M059J (cell line): ENCODE results near the gene FREM1. TPM values are rescaled to one million over a fixed set of nuclear protein-coding genes. Genes with fewer than 3 reads are reported as not detected.

ENCODE experiments used
- DNase-seq: peaks from one replicate; pipeline ENCODE4 v3.0.0-alpha.2; 2012; ENCODE audit warnings: low read depth
- total RNA-seq: library from RNA; depleted of rRNA; stranded (reverse); fragments of >200 nt; shearing (Covaris generic); gene quantifications from 2 replicates; pipeline ENCODE4 v1.2.3, GENCODE V29; 2014; rRNA removed

FREM1 gene
- total RNA-seq, 1 experiment from 2014 or later: 0.02 TPM

GRCh38 chr9:14706530-14707140 is 203.6 kb downstream of the FREM1 start:
- DNase-seq: no peak

- DNase-seq: no peak
Observed at GRCh38 chr9:14705079-14705478, 205.1 kb downstream of the FREM1 start.

- no peak for DNase-seq
Observed at GRCh38 chr9:14704281-14704680, 205.9 kb downstream of the FREM1 start.

- DNase-seq: no peak
Observed at GRCh38 chr9:14702200-14702720, 208.0 kb downstream of the FREM1 start.

GRCh38 chr9:14693251-14693861 is 216.9 kb downstream of the FREM1 start, which contains the start of gene ZDHHC21:
Gene ZDHHC21, minus strand, starts transcription at chr9:14693432. Its CDS starts 19,092 bp downstream, at chr9:14674340.
- peak; percentile 61 for DNase-seq

GRCh38 chr9:14692470-14693250 is 217.6 kb downstream of the FREM1 start:
- DNase-seq: peak; percentile 24

- no peak for DNase-seq
Observed at GRCh38 chr9:14690948-14691730, 219.1 kb downstream of the FREM1 start.

GRCh38 chr9:14687042-14687719 is 223.0 kb downstream of the FREM1 start:
- DNase-seq: peak; percentile 83

GRCh38 chr9:14686168-14686567 is 224.1 kb downstream of the FREM1 start:
- DNase-seq: peak; percentile 12

Other genes starting within 250 kb of the FREM1 start
- gene ZDHHC21, start 217.0 kb downstream of the FREM1 start, total RNA-seq: 7.0 and 9.3 TPM in 2 replicates
- not detected in 2 replicates for gene CER1, start 187.7 kb downstream of the FREM1 start, total RNA-seq